ENCODE results near the gene FAM163A.
"Not testable (repeated sequence)": the region's sequence is repeated elsewhere in the genome, so short reads cannot be mapped to it uniquely, and the experiment has no call there.

The FAM163A gene

GRCh38 chr1:179788259-179788658, 45.2 kb downstream of the FAM163A start:
- no peak for DNase-seq (ENCODE audit: low read depth in 2 of 2, low spot score in 1 of 2)

GRCh38 chr1:179793281-179793680, 50.2 kb downstream of the FAM163A start:
- no peak for DNase-seq (ENCODE audit: low read depth in 2 of 2, low spot score in 1 of 2)

GRCh38 chr1:179794146-179794545, 51.1 kb downstream of the FAM163A start:
- DNase-seq (ENCODE audit: low read depth in 2 of 2, low spot score in 1 of 2) = no peak

GRCh38 chr1:179794669-179795068, 51.6 kb downstream of the FAM163A start:
- DNase-seq (ENCODE audit: low read depth in 2 of 2, low spot score in 1 of 2) = no peak

GRCh38 chr1:179798213-179798863, 55.2 kb downstream of the FAM163A start:
- no peak for DNase-seq (ENCODE audit: low read depth in 2 of 2, low spot score in 1 of 2)

GRCh38 chr1:179798864-179799516, 55.9 kb downstream of the FAM163A start:
- no peak for DNase-seq (ENCODE audit: low read depth in 2 of 2, low spot score in 1 of 2)

- DNase-seq (ENCODE audit: low read depth in 2 of 2, low spot score in 1 of 2) = no peak
These were observed 57.4 kb downstream of the FAM163A start for GRCh38 chr1:179800481-179800880.

- DNase-seq (ENCODE audit: low read depth in 2 of 2, low spot score in 1 of 2) = no peak
These were observed 60.0 kb downstream of the FAM163A start for GRCh38 chr1:179803104-179803503.

- no peak for DNase-seq (ENCODE audit: low read depth in 2 of 2, low spot score in 1 of 2)
These were observed 60.8 kb downstream of the FAM163A start for GRCh38 chr1:179803918-179804317.

GRCh38 chr1:179804417-179804816, 61.3 kb downstream of the FAM163A start:
- not testable (repeated sequence) for DNase-seq (ENCODE audit: low read depth in 2 of 2, low spot score in 1 of 2)

- no peak for DNase-seq (ENCODE audit: low read depth in 2 of 2, low spot score in 1 of 2)
These were observed 62.5 kb downstream of the FAM163A start for GRCh38 chr1:179805291-179806195.

- DNase-seq (ENCODE audit: low read depth in 2 of 2, low spot score in 1 of 2) = no peak
These were observed 63.2 kb downstream of the FAM163A start for GRCh38 chr1:179806333-179806732.

GRCh38 chr1:179807291-179807690, 64.2 kb downstream of the FAM163A start:
- no peak for DNase-seq (ENCODE audit: low read depth in 2 of 2, low spot score in 1 of 2)

GRCh38 chr1:179807691-179808485, 64.8 kb downstream of the FAM163A start:
- DNase-seq (ENCODE audit: low read depth in 2 of 2, low spot score in 1 of 2) = no peak

GRCh38 chr1:179808503-179808902, 65.4 kb downstream of the FAM163A start:
- DNase-seq (ENCODE audit: low read depth in 2 of 2, low spot score in 1 of 2) = no peak

- DNase-seq (ENCODE audit: low read depth in 2 of 2, low spot score in 1 of 2) = peak in 1 of 2 donors; percentile 39
These were observed 66.6 kb downstream of the FAM163A start for GRCh38 chr1:179809506-179810366.

GRCh38 chr1:179810367-179810715, 67.2 kb downstream of the FAM163A start:
- DNase-seq (ENCODE audit: low read depth in 2 of 2, low spot score in 1 of 2) = no peak

GRCh38 chr1:179812501-179813292, 69.6 kb downstream of the FAM163A start:
- DNase-seq (ENCODE audit: low read depth in 2 of 2, low spot score in 1 of 2) = no peak
